Heart left ventricle (tissue), 16 donors: ENCODE results near the gene HMGCL. TPM values are rescaled to one million over a fixed set of nuclear protein-coding genes. Genes with fewer than 3 reads are reported as not detected.
"Not testable (repeated sequence)": the region's sequence is repeated elsewhere in the genome, so short reads cannot be mapped to it uniquely, and the experiment has no call there.

ENCODE experiments used
- ATAC-seq, 4 donors: fragments of 200-7000 bp; cut with Tn5 transposase; one replicate each; pipeline ENCODE4 v1.9.1; 2020 to 2022; ENCODE audit warnings: moderate library complexity in 4 of 4, mild to moderate bottlenecking in 3 of 4, moderate number of reproducible peaks in 1 of 4
- DNase-seq, 5 donors: peaks; one replicate each; pipeline ENCODE4 v3.0.0-alpha.2; 2020
- H3K27ac ChIP-seq, 12 donors: fragments of 200-600 bp; sonication (generic) in 4 of 12; one replicate each; pipeline versions ENCODE4 v1.5.0 to v1.8.0; 2016 to 2022; ENCODE audit warnings: mild to moderate bottlenecking in 2 of 12
- H3K27me3 ChIP-seq, 9 donors: fragments of 200-600 bp; sonication (generic) in 2 of 9; one replicate each; pipeline versions ENCODE4 v1.5.1 to v1.8.0; 2016 to 2022; ENCODE audit warnings: mild to moderate bottlenecking in 3 of 9
- H3K36me3 ChIP-seq, 9 donors: fragments of 200-600 bp; sonication (generic) in 2 of 9; one replicate each; pipeline versions ENCODE4 v1.5.0 to v1.8.0; 2018 to 2022; ENCODE audit warnings: mild to moderate bottlenecking in 2 of 9
- H3K4me1 ChIP-seq, 12 donors: fragments of 200-600 bp; sonication (generic) in 4 of 12; one replicate each; pipeline versions ENCODE4 v1.5.0 to v1.8.0; 2016 to 2022; ENCODE audit warnings: mild to moderate bottlenecking in 3 of 12
- H3K4me3 ChIP-seq, 12 donors: fragments of 200-600 bp; sonication (generic) in 4 of 12; one replicate each; pipeline versions ENCODE4 v1.5.0 to v1.8.0; 2017 to 2022; ENCODE audit warnings: mild to moderate bottlenecking in 9 of 12, moderate library complexity in 4 of 12
- H3K9me3 ChIP-seq, 12 donors: fragments of 200-600 bp; sonication (generic) in 4 of 12; one replicate each; pipeline versions ENCODE4 v1.5.0 to v1.8.0; 2016 to 2022; ENCODE audit warnings: mild to moderate bottlenecking in 1 of 12
- CTCF ChIP-seq, 12 donors: fragments of 200-600 bp; sonication (generic) in 4 of 12; IDR thresholded peaks; one replicate each; pipeline versions ENCODE4 v1.5.0 to v1.8.0; 2018 to 2022; ENCODE audit warnings: antibody characterized with exemption in 12 of 12, mild to moderate bottlenecking in 5 of 12
- POLR2A ChIP-seq, 2 donors: fragments of 450-650 bp; IDR thresholded peaks; one replicate each; pipeline ENCODE4 v1.6.1; 2017; ENCODE audit warnings: antibody characterized with exemption in 2 of 2, mild to moderate bottlenecking in 2 of 2, moderate library complexity in 2 of 2
- WGBS, 4 donors: extraction: QIAGEN DNeasy Blood & Tissue Kit in 2 of 4; methylation state at CpG; one replicate each; pipeline versions ENCODE4 v1.1.5 to v1.1.7; 2013 to 2018; 5-methylcytosine and 5-hydroxymethylcytosine counted together
- intact Hi-C, 10 donors: fragments of 100-400 bp; cut with DNase I; formaldehyde crosslinking; loops; one replicate each; pipeline versions ENCODE4 v1.11.1 to v1.14.2; 2022
- polyA plus RNA-seq, 2 donors: library from polyadenylated mRNA; stranded (reverse); fragments of 200-250 nt; gene quantifications; one replicate each; pipeline ENCODE4 v1.2.3, GENCODE V29; 2013
- total RNA-seq, 9 donors: library from RNA; depleted of rRNA in 2 of 9; stranded (reverse); fragments of >200 nt in 2 of 9; fragmentation: NEBNext Ultra II Directional in 3 of 9; extraction: Animal tissue kit (Norgen Biotek cat#: 25700) in 3 of 9; gene quantifications; one replicate each; pipeline versions ENCODE4 v1.1.0 to v1.2.4, GENCODE V29; 2016 to 2023
- donor health status: ischemic (EF 13 %, LVEDD 7.1; RV severe dilation, severe dysfunction).
- donor health status: healthy with polysubstance abuse.
- donor health status: DM: no; HTN: yes; CAD: no.
- donor health status: DM: no; HTN: no; CAD: no.
- donor health status: ischemic (EF 25% LVEDD 6.9; RV normal size, moderate dysfunction).
- donor health status: ischemic (EF 25% LVEDD 5.7; RV mildly dilated, moderate dysfunction).
- donor health status: healthy.
- donor health status: DM: yes; HTN: yes; CAD: no.
- donor health status: ischemic (EF 35%, LVEDD 5.7; RV mildly dilated, moderate dysfunction).
- donor health status: nonischemic (EF 11% LVEDD 7.7; RV severe dilation, severe dysfunction).
- donor health status: DM: yes; HTN: yes; CAD: no.
- donor health status: PGD.
- donor health status: ischemic (EF 29% LVEDD 5.4; RV normal size, mild dysfunction).
- donor health status: nonischemic (EF 23%, LVEDD 6.1; RV moderate dilation, normal function).

Gene HMGCL
- total and polyA plus RNA-seq, 11 donors: 22.0 to 44.3 (median 38.8) TPM

- intact Hi-C loops: no loop called here
- no peak for DNase-seq
- 78 to 85% (median 83%) methylated on average over 19 to 20 of the region's 20 CpGs for WGBS, 4 donors
- Histone ChIP-seq H3K4me1 (peaks cover 3 to 38% (median 26%) of the 10 kb centered on the region in 12 donors), H3K4me3 (no peak overlapping the region), H3K9me3 (no peaks in the 10 kb centered on the region), H3K27ac (no peak overlapping the region), H3K27me3 (no peaks in the 10 kb centered on the region), H3K36me3 (peaks cover 0 to 51% (median 13%) of the 10 kb centered on the region in 9 donors)
- no peak for ATAC-seq
- no peak for TF ChIP-seq POLR2A (IDR thresholded peaks at IDR 0.05)
- TF ChIP-seq CTCF (IDR thresholded peaks at IDR 0.05): no peak
These were observed 27.5 kb downstream of the HMGCL start for GRCh38 chr1:23797478-23798448.

GRCh38 chr1:23796466-23797271, 28.6 kb downstream of the HMGCL start:
- no peak overlapping the region for H3K4me3 ChIP-seq
- TF ChIP-seq POLR2A (IDR thresholded peaks at IDR 0.05) (no peak), CTCF (IDR thresholded peaks at IDR 0.05) (no peak)
- no peaks in the 10 kb centered on the region for H3K9me3 ChIP-seq
- H3K27ac ChIP-seq: no peak overlapping the region
- no peak for ATAC-seq
- H3K36me3 ChIP-seq: peaks cover 0 to 51% (median 13%) of the 10 kb centered on the region in 9 donors
- no peak for DNase-seq
- intact Hi-C loops: no loop called here
- H3K27me3 ChIP-seq: no peaks in the 10 kb centered on the region
- peaks cover 7 to 47% (median 34%) of the 10 kb centered on the region in 12 donors for H3K4me1 ChIP-seq
- 73 to 77% (median 75%) methylated on average over 14 to 17 of the region's 17 CpGs for WGBS, 4 donors

- Histone ChIP-seq H3K27me3 (no peaks in the 10 kb centered on the region), H3K4me3 (no peak overlapping the region), H3K4me1 (peaks cover 7 to 45% (median 30%) of the 10 kb centered on the region in 12 donors), H3K36me3 (peaks cover 0 to 51% (median 13%) of the 10 kb centered on the region in 9 donors), H3K27ac (no peak overlapping the region), H3K9me3 (no peaks in the 10 kb centered on the region)
- intact Hi-C loops: no loop called here
- DNase-seq: no peak
- 50 to 89% (median 87%) methylated on average over 2 to 16 of the region's 16 CpGs for WGBS, 4 donors
- no peak for ATAC-seq
- TF ChIP-seq POLR2A (IDR thresholded peaks at IDR 0.05): no peak
- TF ChIP-seq CTCF (IDR thresholded peaks at IDR 0.05): no peak
These were observed 29.4 kb downstream of the HMGCL start for GRCh38 chr1:23795676-23796465.

GRCh38 chr1:23794732-23795182, 30.5 kb downstream of the HMGCL start:
- DNase-seq, ATAC-seq, H3K27ac ChIP-seq, intact Hi-C loops, H3K4me3 ChIP-seq, H3K27me3 ChIP-seq, H3K9me3 ChIP-seq: not testable (repeated sequence)
- 72 to 85% (median 80%) methylated on average over 6 to 9 of the region's 9 CpGs for WGBS, 4 donors
- H3K36me3 ChIP-seq: peaks cover 0 to 51% (median 13%) of the 10 kb centered on the region in 9 donors
- H3K4me1 ChIP-seq: peaks cover 7 to 51% (median 35%) of the 10 kb centered on the region in 12 donors
